Lower leg skin (tissue), 4 donors: Measurements from ENCODE around the gene PLB1. TPM values are rescaled to one million over a fixed set of nuclear protein-coding genes. Genes with fewer than 3 reads are reported as not detected.

Experiments used
- DNase-seq, 2 donors: peaks; one replicate each; pipeline ENCODE4 v3.0.0-alpha.2; 2019; ENCODE audit warnings: low spot score in 2 of 2
- H3K4me3 ChIP-seq: fragments of 200-600 bp; sonication (generic); 2 replicates; pipeline ENCODE4 v1.5.1; 2017; ENCODE audit warnings: mild to moderate bottlenecking, low read depth; ENCODE audit not compliant: poor library complexity, severe bottlenecking
- POLR2A ChIP-seq, 2 donors: fragments of 450-650 bp; IDR thresholded peaks; one replicate each; pipeline ENCODE4 v1.6.1; 2016 to 2017; ENCODE audit warnings: antibody characterized with exemption in 2 of 2, mild to moderate bottlenecking in 1 of 2, moderate library complexity in 1 of 2
- WGBS, 2 donors: methylation state at CpG; one replicate each; pipeline ENCODE4 v1.1.5; 2018; 5-methylcytosine and 5-hydroxymethylcytosine counted together
- intact Hi-C: fragments of 100-400 bp; cut with DNase I; formaldehyde crosslinking; loops from one replicate; pipeline ENCODE4 v1.15.0; 2023; ENCODE audit warnings: low total_unique reads
- total RNA-seq, 4 donors: library from RNA; depleted of rRNA; stranded (reverse); fragments of >200 nt; gene quantifications; one replicate each; pipeline ENCODE4 v1.1.0, GENCODE V29; 2016
- TF ChIP-seq, protein P1 (sequence below), 3 donors: fragments of 450-650 bp; IDR thresholded peaks; one replicate each; pipeline ENCODE4 v1.5.1; 2016; ENCODE audit warnings: antibody characterized with exemption in 3 of 3, mild to moderate bottlenecking in 3 of 3, moderate library complexity in 2 of 3

The PLB1 gene
- total RNA-seq, 4 donors from 2014 or later, result 3.4 to 10.3 (median 8.9) TPM

DNA sequence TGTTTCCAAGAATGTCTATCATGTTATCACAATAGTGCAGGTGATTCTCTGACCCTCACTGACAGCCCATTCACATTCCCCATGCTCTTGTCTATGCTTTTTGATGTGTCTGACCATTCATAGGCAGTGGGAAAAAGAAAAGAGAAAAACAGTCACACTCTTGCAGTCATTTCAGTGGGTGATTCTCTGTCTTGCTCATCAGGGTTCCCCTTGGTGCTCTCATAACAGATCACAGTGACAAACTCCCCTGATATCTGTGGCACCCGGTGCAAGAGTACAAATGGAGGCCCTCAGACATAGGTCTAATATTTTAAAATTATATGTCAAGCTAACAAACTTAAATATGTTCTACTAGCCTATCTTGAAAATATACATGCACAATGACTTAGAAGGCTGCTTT lies 183.1 kb downstream of the PLB1 start:
- intact Hi-C loops, result no loop called here
- TF ChIP-seq, protein P1, sequence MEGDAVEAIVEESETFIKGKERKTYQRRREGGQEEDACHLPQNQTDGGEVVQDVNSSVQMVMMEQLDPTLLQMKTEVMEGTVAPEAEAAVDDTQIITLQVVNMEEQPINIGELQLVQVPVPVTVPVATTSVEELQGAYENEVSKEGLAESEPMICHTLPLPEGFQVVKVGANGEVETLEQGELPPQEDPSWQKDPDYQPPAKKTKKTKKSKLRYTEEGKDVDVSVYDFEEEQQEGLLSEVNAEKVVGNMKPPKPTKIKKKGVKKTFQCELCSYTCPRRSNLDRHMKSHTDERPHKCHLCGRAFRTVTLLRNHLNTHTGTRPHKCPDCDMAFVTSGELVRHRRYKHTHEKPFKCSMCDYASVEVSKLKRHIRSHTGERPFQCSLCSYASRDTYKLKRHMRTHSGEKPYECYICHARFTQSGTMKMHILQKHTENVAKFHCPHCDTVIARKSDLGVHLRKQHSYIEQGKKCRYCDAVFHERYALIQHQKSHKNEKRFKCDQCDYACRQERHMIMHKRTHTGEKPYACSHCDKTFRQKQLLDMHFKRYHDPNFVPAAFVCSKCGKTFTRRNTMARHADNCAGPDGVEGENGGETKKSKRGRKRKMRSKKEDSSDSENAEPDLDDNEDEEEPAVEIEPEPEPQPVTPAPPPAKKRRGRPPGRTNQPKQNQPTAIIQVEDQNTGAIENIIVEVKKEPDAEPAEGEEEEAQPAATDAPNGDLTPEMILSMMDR (IDR thresholded peaks at IDR 0.05), result no peak
- TF ChIP-seq POLR2A (IDR thresholded peaks at IDR 0.05), result no peak
- WGBS, 2 donors, result 75 to 89% methylated on average over 1 of the region's 1 CpG
- DNase-seq, result no peak
- no peak overlapping the region for H3K4me3 ChIP-seq

- H3K4me3 ChIP-seq, result no peak overlapping the region
- intact Hi-C loops, result no loop called here
- no peak for TF ChIP-seq POLR2A (IDR thresholded peaks at IDR 0.05)
- TF ChIP-seq, protein P1 (IDR thresholded peaks at IDR 0.05), result no peak
- no peak for DNase-seq
- 77 to 95% methylated on average over 6 of the region's 6 CpGs for WGBS, 2 donors
Observed at GRCh38 chr2:28680657-28681056, 184.8 kb downstream of the PLB1 start.

DNA sequence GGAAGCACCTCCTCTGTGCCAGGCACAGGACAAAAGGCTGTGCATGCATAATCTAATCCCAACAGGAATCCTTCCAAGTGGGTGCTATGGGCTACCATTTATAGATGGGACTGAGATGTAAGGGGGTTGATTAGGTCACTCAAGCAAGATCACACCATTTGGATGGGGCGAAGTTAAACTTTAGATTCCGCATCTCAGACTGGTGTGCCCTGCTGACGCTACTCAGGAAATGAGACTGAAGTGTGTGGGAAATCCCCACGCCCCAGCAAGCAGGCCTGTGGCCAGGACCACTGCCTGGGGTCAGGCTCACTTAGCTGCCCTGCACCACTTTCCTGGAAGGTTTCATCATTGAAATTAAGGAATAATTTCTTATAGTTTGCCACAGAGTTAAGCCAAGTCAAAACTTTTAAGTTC lies 185.3 kb downstream of the PLB1 start:
- H3K4me3 ChIP-seq, result no peak overlapping the region
- DNase-seq, result no peak
- intact Hi-C loops, result no loop called here
- WGBS, 2 donors, result 29 to 39% methylated on average over 4 of the region's 4 CpGs
- no peak for TF ChIP-seq POLR2A (IDR thresholded peaks at IDR 0.05)
- TF ChIP-seq, protein P1 (IDR thresholded peaks at IDR 0.05), result no peak

DNA sequence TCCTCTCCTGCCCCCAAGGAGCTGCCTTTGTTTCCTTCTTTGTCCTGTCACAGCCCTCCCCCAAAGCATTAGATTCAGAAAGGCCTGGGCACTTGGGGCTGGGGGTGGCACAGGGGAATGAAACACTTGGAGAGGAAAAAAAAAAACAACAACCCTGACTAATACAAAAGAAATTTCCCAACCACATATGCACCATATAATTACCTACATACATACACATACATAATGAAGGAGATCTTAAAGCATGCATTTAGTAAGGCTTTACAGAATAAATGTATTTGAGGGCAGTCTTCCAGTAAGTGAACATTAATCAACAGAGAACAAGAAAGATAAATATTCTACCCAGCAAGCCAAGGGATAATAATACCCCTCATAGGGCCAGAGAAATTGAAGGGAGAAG lies 185.7 kb downstream of the PLB1 start:
- no peak for DNase-seq
- TF ChIP-seq, protein P1 (IDR thresholded peaks at IDR 0.05), result no peak
- H3K4me3 ChIP-seq, result no peak overlapping the region
- intact Hi-C loops, result no loop called here

DNA sequence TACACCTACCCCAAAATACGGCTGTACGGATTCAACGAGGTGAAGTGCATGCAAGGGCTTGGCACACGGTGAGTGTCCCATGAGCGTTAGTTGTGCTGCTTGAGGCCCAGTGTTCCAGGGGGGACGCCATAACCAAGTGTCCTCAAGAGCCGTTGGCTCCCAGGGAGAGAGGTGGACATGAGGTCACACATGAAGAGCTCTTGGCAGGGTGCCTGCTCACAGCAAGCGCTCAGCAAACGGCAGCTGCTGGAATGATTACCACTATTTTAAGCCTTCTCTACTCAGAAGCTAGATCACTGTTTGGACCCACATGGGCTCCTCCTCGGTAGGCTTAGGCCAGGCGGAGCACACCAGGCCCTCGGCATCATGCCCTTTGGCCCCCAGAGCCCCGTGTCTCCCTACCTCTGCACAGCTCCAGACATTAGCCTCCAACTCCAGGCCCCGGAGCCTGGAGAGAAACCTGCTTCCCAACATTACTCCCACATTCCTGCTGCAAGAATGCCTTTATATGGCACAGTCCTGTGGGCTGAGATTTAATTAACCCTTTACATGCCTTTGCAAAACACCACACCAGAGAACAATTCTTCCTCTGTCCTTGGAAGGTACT lies 187.3 kb downstream of the PLB1 start:
- no peak overlapping the region for H3K4me3 ChIP-seq
- DNase-seq, result peak in 1 of 2 donors; percentile 40
- WGBS, 2 donors, result 45 to 50% methylated on average over 14 of the region's 14 CpGs
- intact Hi-C loops, result no loop called here
- TF ChIP-seq, protein P1 (IDR thresholded peaks at IDR 0.05), result no peak
- no peak for TF ChIP-seq POLR2A (IDR thresholded peaks at IDR 0.05)
